ENCODE measurements around the gene ITCH. TPM values are rescaled to one million over a fixed set of nuclear protein-coding genes. Genes with fewer than 3 reads are reported as not detected.

Gene ITCH
- total RNA-seq, 2 donors from 2014 or later: 46.2 to 70.6 TPM

GRCh38 chr20:34527016-34527415 is 163.9 kb downstream of the ITCH start:
- ATAC-seq (ENCODE audit: insufficient number of reproducible peaks, low FRiP score, low read depth): no peak
- H3K27ac ChIP-seq: peak overlapping the region in 1 of 2 donors; percentile 69
- no peak overlapping the region for H3K4me3 ChIP-seq
- H3K4me1 ChIP-seq (ENCODE audit: control insufficient read depth in 1 of 2, low read depth in 2 of 2): peaks cover 32 to 62% of the 10 kb centered on the region in 2 donors
- H3K27me3 ChIP-seq (replicated peaks; ENCODE audit: insufficient read depth): no peaks in the 10 kb centered on the region
- no peak for DNase-seq (ENCODE audit: low spot score)
- H3K36me3 ChIP-seq: peaks cover 22% of the 10 kb centered on the region
- TF ChIP-seq, protein P1, sequence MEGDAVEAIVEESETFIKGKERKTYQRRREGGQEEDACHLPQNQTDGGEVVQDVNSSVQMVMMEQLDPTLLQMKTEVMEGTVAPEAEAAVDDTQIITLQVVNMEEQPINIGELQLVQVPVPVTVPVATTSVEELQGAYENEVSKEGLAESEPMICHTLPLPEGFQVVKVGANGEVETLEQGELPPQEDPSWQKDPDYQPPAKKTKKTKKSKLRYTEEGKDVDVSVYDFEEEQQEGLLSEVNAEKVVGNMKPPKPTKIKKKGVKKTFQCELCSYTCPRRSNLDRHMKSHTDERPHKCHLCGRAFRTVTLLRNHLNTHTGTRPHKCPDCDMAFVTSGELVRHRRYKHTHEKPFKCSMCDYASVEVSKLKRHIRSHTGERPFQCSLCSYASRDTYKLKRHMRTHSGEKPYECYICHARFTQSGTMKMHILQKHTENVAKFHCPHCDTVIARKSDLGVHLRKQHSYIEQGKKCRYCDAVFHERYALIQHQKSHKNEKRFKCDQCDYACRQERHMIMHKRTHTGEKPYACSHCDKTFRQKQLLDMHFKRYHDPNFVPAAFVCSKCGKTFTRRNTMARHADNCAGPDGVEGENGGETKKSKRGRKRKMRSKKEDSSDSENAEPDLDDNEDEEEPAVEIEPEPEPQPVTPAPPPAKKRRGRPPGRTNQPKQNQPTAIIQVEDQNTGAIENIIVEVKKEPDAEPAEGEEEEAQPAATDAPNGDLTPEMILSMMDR (IDR thresholded peaks at IDR 0.05): no peak
- no peaks in the 10 kb centered on the region for H3K9me3 ChIP-seq

- Histone ChIP-seq H3K4me3 (no peak overlapping the region), H3K27ac (peak overlapping the region; percentile 43 to 54), H3K4me1 (ENCODE audit: control insufficient read depth in 1 of 2, low read depth in 2 of 2) (peaks cover 26 to 46% of the 10 kb centered on the region in 2 donors), H3K36me3 (peaks cover 29% of the 10 kb centered on the region), H3K27me3 (replicated peaks; ENCODE audit: insufficient read depth) (no peaks in the 10 kb centered on the region), H3K9me3 (no peaks in the 10 kb centered on the region)
- DNase-seq (ENCODE audit: low spot score): no peak
- ATAC-seq (ENCODE audit: insufficient number of reproducible peaks, low FRiP score, low read depth): no peak
- TF ChIP-seq, protein P1 (IDR thresholded peaks at IDR 0.05): peak; percentile 28
Measured at GRCh38 chr20:34528921-34529297, 165.8 kb downstream of the ITCH start.

DNA sequence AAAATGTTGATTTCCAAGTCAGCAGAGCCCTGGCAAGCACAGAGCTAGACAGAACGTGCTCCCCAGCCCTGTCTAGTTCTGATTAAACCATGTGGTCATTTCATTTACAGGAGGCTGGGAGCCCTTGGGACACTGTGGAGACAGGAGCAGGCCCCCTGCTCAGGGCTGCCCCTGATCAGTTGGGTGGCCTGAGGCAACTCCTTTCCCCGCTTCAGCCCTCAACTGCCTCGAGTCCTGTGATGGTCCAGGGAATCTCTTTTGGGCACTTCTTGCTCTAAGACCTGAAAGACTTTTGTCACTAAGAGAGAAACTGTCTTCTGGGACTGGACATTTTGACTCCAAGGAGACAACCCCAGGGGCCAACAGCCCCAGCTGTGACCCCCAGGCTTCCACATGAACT is 166.7 kb downstream of the ITCH start:
- peaks cover 26 to 46% of the 10 kb centered on the region in 2 donors for H3K4me1 ChIP-seq (ENCODE audit: control insufficient read depth in 1 of 2, low read depth in 2 of 2)
- H3K36me3 ChIP-seq: peaks cover 36% of the 10 kb centered on the region
- no peak for ATAC-seq (ENCODE audit: insufficient number of reproducible peaks, low FRiP score, low read depth)

GRCh38 chr20:34530342-34530741 is 167.3 kb downstream of the ITCH start:
- DNase-seq (ENCODE audit: low spot score) (no peak), ATAC-seq (ENCODE audit: insufficient number of reproducible peaks, low FRiP score, low read depth) (no peak)
- Histone ChIP-seq H3K27me3 (replicated peaks; ENCODE audit: insufficient read depth) (no peaks in the 10 kb centered on the region), H3K9me3 (no peaks in the 10 kb centered on the region), H3K27ac (no peak overlapping the region), H3K36me3 (peaks cover 42% of the 10 kb centered on the region), H3K4me1 (ENCODE audit: control insufficient read depth in 1 of 2, low read depth in 2 of 2) (peaks cover 25 to 44% of the 10 kb centered on the region in 2 donors), H3K4me3 (no peak overlapping the region)
- TF ChIP-seq, protein P1 (IDR thresholded peaks at IDR 0.05): no peak

More for the DNA sequence above, 166.7 kb downstream of the ITCH start:
- Histone ChIP-seq H3K4me3 (no peak overlapping the region), H3K27me3 (replicated peaks; ENCODE audit: insufficient read depth) (no peaks in the 10 kb centered on the region), H3K27ac (peak overlapping the region; percentile 13 to 54), H3K9me3 (no peaks in the 10 kb centered on the region)
- TF ChIP-seq, protein P1 (IDR thresholded peaks at IDR 0.05): no peak
- no peak for DNase-seq (ENCODE audit: low spot score)

- no peak for DNase-seq (ENCODE audit: low spot score)
- peaks cover 54% of the 10 kb centered on the region for H3K36me3 ChIP-seq
- peaks cover 13 to 30% of the 10 kb centered on the region in 2 donors for H3K4me1 ChIP-seq (ENCODE audit: control insufficient read depth in 1 of 2, low read depth in 2 of 2)
- H3K9me3 ChIP-seq: no peaks in the 10 kb centered on the region
- no peak for ATAC-seq (ENCODE audit: insufficient number of reproducible peaks, low FRiP score, low read depth)
- TF ChIP-seq, protein P1 (IDR thresholded peaks at IDR 0.05): no peak
- no peak overlapping the region for H3K27ac ChIP-seq
- no peaks in the 10 kb centered on the region for H3K27me3 ChIP-seq (replicated peaks; ENCODE audit: insufficient read depth)
- no peak overlapping the region for H3K4me3 ChIP-seq
Measured at GRCh38 chr20:34531608-34532265, 168.7 kb downstream of the ITCH start.

All from thoracic aorta (tissue), 2 donors.